ENCODE measurements around the gene NR3C1. TPM values are rescaled to one million over a fixed set of nuclear protein-coding genes. Genes with fewer than 3 reads are reported as not detected.

The NR3C1 gene
- total and polyA plus RNA-seq, 2 of the 13 experiments (the other 11 are each of a cell fraction or from before 2014, with no cell fraction given): 10.0 to 24.3 TPM

GRCh38 chr5:143279698-143280097 lies 123.8 kb downstream of the NR3C1 start (continued):
- TF ChIP-seq ZMAT5 (CRISPR knock-in tag; IDR thresholded peaks at IDR 0.05; ENCODE audit: borderline replicate concordance, low read depth): no peak
- TF ChIP-seq ZNF484 (CRISPR knock-in tag; IDR thresholded peaks at IDR 0.05; ENCODE audit: borderline replicate concordance, low read depth): no peak
- no peak for TF ChIP-seq ZKSCAN1 (IDR thresholded peaks at IDR 0.05; ENCODE audit: low read length)
- TF ChIP-seq TFDP1 (CRISPR knock-in tag; IDR thresholded peaks at IDR 0.05; ENCODE audit: borderline replicate concordance): no peak
- TF ChIP-seq NFIC (IDR thresholded peaks at IDR 0.05; ENCODE audit: low read length): 0 out of 2 replicates have a peak, but pooled peaks have one; percentile 25
- no peak for TF ChIP-seq TERF1 (CRISPR knock-in tag; IDR thresholded peaks at IDR 0.05)
- no peak for TF ChIP-seq THAP7 (CRISPR knock-in tag; IDR thresholded peaks at IDR 0.05)
- no peak for TF ChIP-seq NONO (IDR thresholded peaks at IDR 0.05)
- no peak for TF ChIP-seq NONO (CRISPR knock-in tag; conservative IDR thresholded peaks at IDR 0.05)
- no peak for TF ChIP-seq RFX1 (IDR thresholded peaks at IDR 0.05)
- TF ChIP-seq ZNF17 (CRISPR knock-in tag; IDR thresholded peaks at IDR 0.05): no peak
- no peak for TF ChIP-seq ZSCAN20 (CRISPR knock-in tag; IDR thresholded peaks at IDR 0.05; ENCODE audit: borderline replicate concordance)
- no peak for TF ChIP-seq MBD4 (IDR thresholded peaks at IDR 0.05; ENCODE audit: borderline replicate concordance, low read length)
- no peak for TF ChIP-seq LBX2 (CRISPR knock-in tag; IDR thresholded peaks at IDR 0.05; ENCODE audit: borderline replicate concordance)
- no peak for TF ChIP-seq CREBL2 (CRISPR knock-in tag; IDR thresholded peaks at IDR 0.05; ENCODE audit: borderline replicate concordance)
- TF ChIP-seq ZNF569 (CRISPR knock-in tag; IDR thresholded peaks at IDR 0.05; ENCODE audit: borderline replicate concordance): no peak
- no peak for TF ChIP-seq PRPF4 (IDR thresholded peaks at IDR 0.05; ENCODE audit: low read depth, low read length, poor library complexity, severe bottlenecking)
- TF ChIP-seq BRCA1 (CRISPR knock-in tag; IDR thresholded peaks at IDR 0.05): no peak
- no peak for TF ChIP-seq ETV6 (CRISPR knock-in tag; conservative IDR thresholded peaks at IDR 0.05)
- no peak for TF ChIP-seq ZNF672 (CRISPR knock-in tag; IDR thresholded peaks at IDR 0.05)
- TF ChIP-seq RXRB (CRISPR knock-in tag; IDR thresholded peaks at IDR 0.05; ENCODE audit: borderline replicate concordance): 0 out of 2 replicates have a peak, but pooled peaks have one; percentile 17
- no peak for TF ChIP-seq POLR2G (IDR thresholded peaks at IDR 0.05; ENCODE audit: low read depth, low read length)
- peak; percentile 46; the same call in 1 of the 2 replicates for TF ChIP-seq ZMYM4 (CRISPR knock-in tag; IDR thresholded peaks at IDR 0.05)
- no peak for TF ChIP-seq CBX2 (IDR thresholded peaks at IDR 0.05; ENCODE audit: low read depth, low read length)
- no peak for TF ChIP-seq CBX2 (CRISPR knock-in tag; IDR thresholded peaks at IDR 0.05; ENCODE audit: low read depth)
- no peak for TF ChIP-seq ZMYM3 (CRISPR knock-in tag; IDR thresholded peaks at IDR 0.05)

All from HepG2 (cell line).